HL-60/S4 (cell line): Measurements from ENCODE around the gene TAS2R39.
"Not testable (repeated sequence)": the region's sequence is repeated elsewhere in the genome, so short reads cannot be mapped to it uniquely, and the experiment has no call there.

Source experiments
- in situ Hi-C: fragments of 300-500 bp; cut with MboI; formaldehyde crosslinking; loops from 2 replicates; pipeline ENCODE4 v1.14.3; 2022; ENCODE audit warnings: low sequenced_read_pairs

TAS2R39 gene

DNA sequence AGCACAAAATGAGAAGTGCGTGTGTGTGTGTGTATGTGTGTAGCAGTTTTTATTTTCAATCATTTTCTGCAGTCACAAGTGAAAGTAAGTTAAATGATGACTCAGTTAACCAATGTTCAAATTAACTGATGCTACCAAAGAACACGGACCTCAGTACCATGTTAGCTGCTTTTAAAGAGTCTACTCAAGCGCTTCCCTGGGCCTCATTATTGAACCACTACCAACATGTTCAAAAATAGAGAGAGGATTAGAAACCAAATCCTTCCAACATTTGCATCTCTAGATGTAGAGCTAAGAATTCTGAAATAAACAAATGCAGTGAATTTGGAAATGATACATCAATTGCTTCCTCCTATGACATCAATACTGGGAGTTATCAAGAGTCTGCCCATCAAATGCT, at the start of gene TAS2R39:
Gene TAS2R39, plus strand, starts transcription at position 396 of the 400 bp plus-strand sequence. Its CDS starts 0 bp downstream, at position 396.
- in situ Hi-C loops, result no loop called here

- in situ Hi-C loops, result no loop called here
Observed at GRCh38 chr7:143147070-143147469, 36.1 kb upstream of the TAS2R39 start.

DNA sequence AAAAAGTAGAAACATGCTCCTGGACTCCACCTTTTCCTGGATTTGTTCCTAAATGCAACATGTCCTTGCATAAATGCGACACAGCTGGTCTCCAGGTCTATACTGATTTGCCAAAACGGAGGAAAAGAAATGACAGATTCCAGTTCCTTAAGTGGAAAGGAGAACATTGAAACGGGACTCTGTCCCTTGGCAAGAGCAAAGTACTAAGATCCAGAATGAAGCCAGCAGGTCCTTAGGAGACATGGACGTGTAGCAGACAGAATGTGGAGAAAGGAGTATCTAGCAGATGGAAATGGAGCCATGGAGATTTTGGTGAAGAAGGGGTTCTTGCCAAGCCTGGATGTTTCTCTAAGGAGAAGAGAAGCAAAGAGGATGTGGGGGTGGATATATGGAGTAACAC, 35.2 kb upstream of the TAS2R39 start:
- in situ Hi-C loops, result no loop called here

DNA sequence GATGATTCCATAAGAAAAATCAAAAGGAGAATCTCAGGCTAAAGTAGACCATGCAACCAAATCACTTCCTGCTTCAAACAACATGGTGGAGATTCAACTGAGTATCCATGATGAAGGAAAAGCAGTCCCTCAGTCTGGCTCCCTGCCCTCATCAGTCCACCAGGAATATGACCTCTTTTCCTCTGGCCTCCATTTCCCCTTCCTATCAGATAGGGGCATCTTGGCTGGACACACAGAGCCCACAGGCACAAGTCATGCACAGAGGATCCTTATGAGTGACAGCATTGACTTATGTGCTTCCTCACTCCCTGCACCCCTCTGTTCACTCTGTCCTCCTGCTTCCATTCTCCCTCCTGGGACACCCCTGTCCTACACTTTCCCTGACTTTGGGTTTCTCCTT, 34.6 kb upstream of the TAS2R39 start:
- in situ Hi-C loops, result no loop called here

GRCh38 chr7:143150696-143151095, 32.5 kb upstream of the TAS2R39 start:
- in situ Hi-C loops, result not testable (repeated sequence)

DNA sequence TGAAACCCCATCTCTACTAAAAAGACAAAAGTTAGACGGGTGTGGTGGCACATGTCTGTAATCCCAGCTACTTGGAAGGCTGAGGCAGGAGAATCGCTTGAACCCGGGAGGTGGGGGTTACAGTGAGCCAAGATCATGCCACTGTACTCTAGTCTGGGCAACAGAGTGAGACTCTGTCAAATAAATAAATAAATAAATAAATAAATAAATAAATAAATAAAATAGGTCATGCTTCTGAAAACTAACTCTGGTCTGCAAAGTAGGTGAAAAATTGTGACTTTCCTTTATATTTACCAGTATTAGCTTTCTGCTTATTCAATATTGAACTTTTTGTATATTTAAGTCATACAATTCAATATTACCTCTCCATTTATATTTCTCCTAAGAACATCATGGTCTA, 24.6 kb upstream of the TAS2R39 start:
- in situ Hi-C loops, result not testable (repeated sequence)

DNA sequence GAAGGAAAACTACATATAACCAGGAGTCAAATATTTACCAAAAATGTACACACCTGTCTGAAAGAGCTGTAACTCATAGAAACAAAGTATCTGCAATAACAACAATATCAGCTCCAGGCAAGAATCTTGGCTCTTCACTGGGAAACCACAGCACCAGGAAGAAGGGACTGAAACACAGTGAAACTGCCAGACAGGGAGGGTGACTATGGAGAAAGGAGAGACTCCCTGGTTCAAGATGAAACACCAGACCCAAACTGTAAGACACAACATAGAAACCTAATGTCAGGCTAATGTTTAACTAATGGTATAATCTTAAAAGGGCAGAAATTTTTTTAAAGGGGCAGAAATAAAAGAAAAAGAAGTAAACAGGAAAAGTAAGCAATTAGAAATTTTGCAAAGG, 11.5 kb upstream of the TAS2R39 start:
- in situ Hi-C loops, result no loop called here

GRCh38 chr7:143172354-143172753, 10.9 kb upstream of the TAS2R39 start:
- in situ Hi-C loops, result no loop called here

- in situ Hi-C loops, result no loop called here
Observed at GRCh38 chr7:143176128-143176527, 7.1 kb upstream of the TAS2R39 start.

DNA sequence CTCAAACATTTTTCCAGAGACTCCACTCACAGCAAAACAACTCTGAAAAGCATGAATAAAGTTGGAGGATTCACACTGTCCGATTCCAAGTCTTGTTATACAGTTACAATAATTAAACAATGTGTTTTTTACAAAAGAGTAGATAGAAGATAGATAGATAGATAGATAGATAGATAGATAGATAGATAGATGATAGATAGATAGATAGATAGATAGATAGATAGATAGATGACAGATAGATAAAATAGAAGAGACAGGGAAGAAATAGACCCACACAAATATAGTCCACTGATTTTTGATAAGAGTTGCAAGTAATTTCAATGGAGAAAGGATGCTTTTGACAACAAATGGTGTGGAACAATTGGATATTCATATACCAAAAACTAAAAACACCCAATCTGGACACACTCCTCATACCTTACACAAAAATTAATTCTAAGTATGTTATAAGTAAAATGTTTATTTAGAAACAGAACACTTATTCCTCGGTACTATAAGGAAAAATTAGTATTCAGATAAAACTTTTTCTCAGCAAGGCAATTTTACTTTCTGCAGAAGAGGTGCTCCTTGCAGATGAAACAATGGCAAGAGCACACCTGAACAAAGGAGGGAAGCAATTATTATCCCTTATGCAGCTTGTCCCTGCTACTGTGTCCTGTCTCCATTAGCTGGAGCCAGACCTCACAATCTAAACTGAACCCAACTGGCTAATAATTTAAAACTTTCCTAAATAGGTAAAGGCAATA, 5.7 kb upstream of the TAS2R39 start:
- in situ Hi-C loops, result no loop called here

DNA sequence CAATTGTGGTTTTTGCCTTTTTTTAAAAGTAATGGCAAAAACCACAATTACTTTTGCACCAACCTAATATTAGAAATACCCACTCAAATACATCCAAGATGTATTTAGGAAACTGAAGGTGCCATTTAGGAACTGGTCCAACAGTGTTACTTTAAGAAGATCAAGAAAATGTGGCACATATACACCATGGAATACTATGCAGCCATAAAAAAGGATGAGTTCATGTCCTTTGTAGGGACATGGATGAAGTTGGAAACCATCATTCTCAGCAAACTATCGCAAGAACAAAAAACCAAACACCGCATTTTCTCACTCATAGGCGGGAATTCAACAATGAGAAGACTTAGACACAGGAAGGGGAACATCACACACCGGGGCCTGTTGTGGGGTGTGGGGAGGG, 2.4 kb upstream of the TAS2R39 start:
- in situ Hi-C loops, result not testable (repeated sequence)

DNA sequence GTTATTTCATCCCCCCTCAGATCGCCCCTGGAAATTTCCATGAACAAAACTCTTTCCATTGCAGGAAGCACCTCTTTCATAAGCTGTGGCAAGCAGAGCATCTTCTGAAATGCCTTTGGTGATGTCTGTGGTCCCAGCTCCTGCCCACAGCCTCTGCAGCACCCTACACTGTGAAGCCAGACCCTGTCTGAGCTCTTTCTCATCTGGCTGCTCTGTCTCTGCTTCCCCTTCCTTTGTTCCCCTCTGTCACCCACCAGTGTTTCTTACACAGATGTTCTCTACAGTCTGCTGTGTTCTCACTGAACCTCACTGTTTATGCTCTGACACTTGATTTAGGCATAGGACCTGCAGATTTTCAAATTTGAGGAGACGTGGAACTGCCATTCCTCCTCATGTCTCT, 1.9 kb upstream of the TAS2R39 start:
- in situ Hi-C loops, result no loop called here

GRCh38 chr7:143185551-143185950, 2.3 kb downstream of the TAS2R39 start:
- in situ Hi-C loops, result no loop called here

- in situ Hi-C loops, result no loop called here
Observed at GRCh38 chr7:143188994-143189393, 5.8 kb downstream of the TAS2R39 start.

- in situ Hi-C loops, result no loop called here
Observed at GRCh38 chr7:143193880-143194279, 10.7 kb downstream of the TAS2R39 start.

- in situ Hi-C loops, result no loop called here
Observed at GRCh38 chr7:143199040-143199439, 15.8 kb downstream of the TAS2R39 start.

DNA sequence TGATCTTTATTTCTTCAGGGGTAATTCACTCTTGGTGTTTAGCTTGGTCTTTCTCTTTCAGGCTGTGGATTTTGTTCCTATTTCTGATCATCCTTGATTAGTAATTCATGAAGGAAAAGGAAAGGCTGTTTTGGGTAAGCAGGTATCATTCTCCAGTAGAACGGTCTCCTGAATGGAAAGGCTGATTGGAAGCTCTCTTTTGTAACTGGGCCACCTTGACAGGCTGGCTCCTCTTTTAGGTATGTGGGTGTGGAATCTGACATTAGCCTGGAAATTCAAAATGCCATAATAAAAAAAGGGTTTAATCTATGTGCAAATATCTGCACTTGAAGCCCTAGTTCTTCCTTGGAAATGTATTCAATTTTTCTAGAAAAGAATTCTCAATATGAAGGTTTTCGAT, 18.9 kb downstream of the TAS2R39 start:
- in situ Hi-C loops, result no loop called here

DNA sequence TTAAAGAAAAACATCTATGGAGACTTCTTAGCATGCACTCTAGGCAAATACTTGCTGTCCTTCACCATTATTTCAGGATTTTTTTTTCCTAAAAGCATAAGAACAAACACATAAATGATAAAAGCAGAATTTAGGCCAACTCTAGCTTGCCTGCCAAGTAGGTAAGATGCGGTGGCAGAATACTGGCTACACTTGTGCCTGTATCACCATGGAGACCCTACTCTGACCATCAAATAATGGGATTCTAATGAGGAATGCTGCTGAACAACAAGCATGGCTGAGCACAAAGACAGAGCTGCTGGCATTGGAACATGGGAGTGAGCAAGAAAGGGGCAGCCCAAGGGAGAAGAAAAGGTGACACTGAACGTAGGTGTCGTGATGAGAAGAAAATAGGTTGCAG, 20.2 kb downstream of the TAS2R39 start:
- in situ Hi-C loops, result no loop called here

DNA sequence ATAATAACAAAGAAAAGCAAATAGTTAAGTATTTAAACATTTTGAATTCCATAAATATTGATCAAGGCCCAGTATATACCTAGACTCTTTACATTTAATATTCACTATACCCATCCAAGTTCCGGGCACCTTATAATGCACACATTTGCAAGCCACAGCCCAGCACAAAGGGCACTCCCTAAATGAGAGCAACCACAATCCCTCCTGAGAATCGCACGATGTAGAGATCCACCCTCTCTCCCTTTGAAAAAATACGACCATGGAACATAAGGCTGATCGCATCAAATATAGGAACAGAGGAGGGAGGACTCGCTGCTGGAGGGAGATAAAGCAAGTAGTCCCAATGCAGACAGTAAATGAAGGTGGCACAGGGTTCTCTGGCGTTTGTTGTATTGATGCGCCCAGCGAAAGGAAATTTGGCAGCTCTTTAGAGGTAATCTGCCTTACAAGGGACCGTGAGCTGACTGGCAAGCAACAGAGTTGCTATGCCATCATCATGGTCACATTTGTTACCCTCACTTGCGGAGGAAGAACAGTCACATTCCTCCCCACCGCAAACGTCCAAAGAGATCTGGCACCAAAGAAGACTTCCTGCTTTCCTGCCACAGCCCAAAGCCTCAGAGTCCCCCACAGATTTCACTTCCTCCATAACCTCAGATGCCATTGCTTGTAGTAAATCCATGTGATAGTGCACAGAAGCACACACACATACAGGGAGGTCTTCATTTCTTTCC, 22.5 kb downstream of the TAS2R39 start:
- in situ Hi-C loops, result no loop called here

GRCh38 chr7:143210541-143210940, 27.3 kb downstream of the TAS2R39 start:
- in situ Hi-C loops, result loop anchor here (5.0 to 10.0 kb wide), 2 partner anchors 198 to 336 kb away; no protein-coding TSS in a partner anchor

DNA sequence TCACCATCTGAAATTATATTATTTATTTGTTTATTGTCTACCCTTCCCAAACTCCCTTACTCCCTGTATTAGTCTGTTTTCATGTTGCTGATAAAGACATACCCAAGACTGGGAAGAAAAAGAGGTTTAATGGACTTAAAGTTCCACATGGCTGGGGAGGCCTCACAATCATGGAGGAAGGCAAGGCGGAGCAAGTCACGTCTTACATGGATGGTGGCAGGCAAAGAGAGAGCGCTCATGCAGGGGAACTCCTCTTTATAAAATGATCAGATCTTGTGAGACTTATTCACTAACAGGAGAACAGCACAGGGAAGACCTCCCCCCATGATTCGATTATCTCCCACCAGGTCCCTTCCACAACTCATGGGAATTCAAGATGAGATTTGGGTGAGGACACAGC, 30.3 kb downstream of the TAS2R39 start:
- in situ Hi-C loops, result loop anchor here (5.0 to 10.0 kb wide), 2 partner anchors 201 to 339 kb away; no protein-coding TSS in a partner anchor
